ENCODE data around the gene PATL1.
"Not testable (repeated sequence)": the region's sequence is repeated elsewhere in the genome, so short reads cannot be mapped to it uniquely, and the experiment has no call there.

PATL1 gene

GRCh38 chr11:59671471-59671870, 2.6 kb upstream of the PATL1 start:
- DNase-seq: no peak

- no peak for DNase-seq
Observed at GRCh38 chr11:59669611-59670009, 773 bp upstream of the PATL1 start.

- DNase-seq: peak; percentile 70
Observed at GRCh38 chr11:59668188-59668949, 468 bp downstream of the PATL1 start.

- DNase-seq: peak; percentile 5
Observed at GRCh38 chr11:59667812-59668187, 1.0 kb downstream of the PATL1 start.

GRCh38 chr11:59666969-59667368, 1.9 kb downstream of the PATL1 start:
- no peak for DNase-seq

- DNase-seq: peak; percentile 7
Observed at GRCh38 chr11:59660621-59661020, 8.2 kb downstream of the PATL1 start.

GRCh38 chr11:59659981-59660380, 8.9 kb downstream of the PATL1 start:
- no peak for DNase-seq

- DNase-seq: no peak
Observed at GRCh38 chr11:59658036-59658435, 10.8 kb downstream of the PATL1 start.

GRCh38 chr11:59654893-59655292, 13.9 kb downstream of the PATL1 start:
- no peak for DNase-seq

- peak; percentile 44 for DNase-seq
Observed at GRCh38 chr11:59647245-59647980, 21.4 kb downstream of the PATL1 start.

GRCh38 chr11:59644528-59644927, 24.3 kb downstream of the PATL1 start:
- no peak for DNase-seq

GRCh38 chr11:59643390-59643789, 25.4 kb downstream of the PATL1 start:
- DNase-seq: no peak

GRCh38 chr11:59641156-59641555, 27.7 kb downstream of the PATL1 start:
- DNase-seq: no peak

- no peak for DNase-seq
Observed at GRCh38 chr11:59630493-59630892, 38.3 kb downstream of the PATL1 start.

- DNase-seq: no peak
Observed at GRCh38 chr11:59629996-59630395, 38.8 kb downstream of the PATL1 start.

GRCh38 chr11:59626969-59627368, 41.9 kb downstream of the PATL1 start:
- not testable (repeated sequence) for DNase-seq

GRCh38 chr11:59625703-59626102, 43.1 kb downstream of the PATL1 start:
- no peak for DNase-seq

- DNase-seq: no peak
Observed at GRCh38 chr11:59617876-59618275, 51.0 kb downstream of the PATL1 start.

GRCh38 chr11:59616396-59616982, 52.3 kb downstream of the PATL1 start:
- DNase-seq: no peak

GRCh38 chr11:59615637-59616395, 53.0 kb downstream of the PATL1 start, which contains the start of gene OSBP:
OSBP (minus strand) TSS chr11:59615774; CDS start chr11:59615664, 110 bp downstream.
- peak; percentile 100 for DNase-seq

- peak; percentile 58 for DNase-seq
Observed at GRCh38 chr11:59615120-59615636, 53.7 kb downstream of the PATL1 start.

- DNase-seq: peak; percentile 65
Observed at GRCh38 chr11:59614277-59615119, 54.3 kb downstream of the PATL1 start.

Measured in hematopoietic multipotent progenitor cell treated with erythropoietin and hydrocortisone succinate and interleukin-3 and kit ligand, for 6 days (in vitro differentiated cells).